GM19467 (cell line): Measurements from ENCODE around the gene CATSPERZ.

Experiments used
- ATAC-seq: cut with Tn5 transposase; IDR thresholded peaks from one replicate; pipeline ENCODE4 v1.9.1; 2021; ENCODE audit warnings: mild to moderate bottlenecking, moderate library complexity; ENCODE audit not compliant: unreplicated experiment

CATSPERZ gene

GRCh38 chr11:64337538-64338249 is 37.5 kb downstream of the CATSPERZ start:
- ATAC-seq, result no peak

DNA sequence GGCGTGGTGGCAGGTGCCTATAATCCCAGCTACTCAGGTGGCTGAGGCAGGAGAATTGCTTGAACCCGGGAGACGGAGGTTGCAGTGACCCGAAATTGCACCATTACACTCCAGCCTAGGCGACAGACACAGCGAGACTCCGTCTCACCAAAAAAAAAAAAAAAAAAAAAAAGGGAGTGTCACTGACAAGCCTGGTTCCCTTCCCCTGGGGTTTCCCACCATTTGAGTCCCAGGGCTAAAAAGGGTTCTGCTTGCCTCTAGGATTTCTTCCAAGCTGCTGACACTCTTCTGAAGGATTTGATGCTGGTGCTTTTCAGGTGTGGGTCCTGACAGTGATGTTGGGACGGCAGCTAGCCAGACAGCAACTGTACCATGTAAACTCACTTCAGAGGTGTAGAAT is 38.6 kb downstream of the CATSPERZ start:
- ATAC-seq, result no peak

DNA sequence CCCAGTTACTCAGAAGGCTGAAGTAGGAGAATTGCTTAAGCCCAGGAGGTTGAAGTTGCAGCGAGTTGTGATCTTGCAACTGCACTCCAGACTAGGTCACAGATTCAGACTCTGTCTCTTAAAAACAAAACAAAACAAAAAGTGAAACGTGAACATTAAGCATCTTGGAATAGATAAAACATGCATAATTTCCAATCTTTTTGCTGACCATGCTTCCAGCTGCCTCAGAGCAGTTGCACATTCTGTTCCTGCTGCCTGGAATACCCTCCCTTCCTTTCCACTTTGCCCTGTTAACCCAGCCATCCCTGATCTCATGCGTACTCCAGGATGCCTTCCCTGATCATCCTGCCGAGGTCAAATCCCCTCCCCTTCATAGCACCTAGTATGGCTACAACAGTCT is 39.1 kb downstream of the CATSPERZ start:
- no peak for ATAC-seq

- peak; percentile 57 for ATAC-seq
Measured at GRCh38 chr11:64339754-64340408, 39.7 kb downstream of the CATSPERZ start, which contains the start of gene CCDC88B. Gene CCDC88B, plus strand, starts transcription at chr11:64340204. Its CDS starts 63 bp downstream, at chr11:64340267.

- no peak for ATAC-seq
Measured at GRCh38 chr11:64340671-64341335, 40.6 kb downstream of the CATSPERZ start.

- no peak for ATAC-seq
Measured at GRCh38 chr11:64341429-64341828, 41.3 kb downstream of the CATSPERZ start.

- no peak for ATAC-seq
Measured at GRCh38 chr11:64341851-64342791, 42.0 kb downstream of the CATSPERZ start.

DNA sequence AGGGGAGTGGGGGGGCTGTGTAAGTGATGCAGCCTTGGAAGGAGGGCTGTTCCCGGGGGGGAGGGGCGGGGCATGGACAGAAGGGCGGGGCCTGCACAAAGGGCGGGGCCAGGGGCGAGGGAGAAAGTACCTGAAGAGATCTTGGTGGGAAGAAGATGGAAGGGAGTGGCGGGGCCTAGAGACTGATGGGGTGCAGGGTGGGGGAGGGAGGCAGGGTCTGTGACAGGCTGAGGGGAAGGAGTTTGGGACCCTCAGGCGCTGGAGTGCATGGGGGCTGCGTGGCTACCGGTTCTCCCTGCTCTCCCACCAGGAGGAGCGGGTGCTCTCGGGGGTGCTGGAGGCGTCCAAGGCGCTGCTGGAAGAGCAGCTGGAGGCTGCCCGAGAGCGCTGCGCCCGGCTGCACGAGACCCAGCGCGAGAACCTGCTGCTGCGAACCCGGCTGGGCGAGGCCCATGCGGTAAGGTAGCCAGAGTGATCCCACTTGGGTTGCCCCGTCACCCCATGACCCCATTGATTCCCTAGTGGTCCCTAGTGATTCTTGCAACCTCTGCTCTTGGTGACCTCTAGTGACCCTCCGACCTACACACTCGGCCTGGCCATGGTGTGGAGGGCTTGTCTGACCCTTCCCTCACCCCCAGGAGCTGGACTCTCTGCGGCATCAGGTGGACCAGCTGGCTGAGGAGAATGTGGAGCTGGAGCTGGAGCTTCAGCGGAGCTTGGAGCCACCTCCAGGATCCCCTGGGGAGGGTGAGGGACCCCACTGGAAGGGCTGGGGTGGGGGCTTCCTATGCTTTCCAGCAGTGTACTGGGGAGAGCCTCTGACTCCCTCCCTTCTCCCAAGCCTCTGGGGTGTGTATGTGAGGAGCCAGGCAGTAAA is 42.9 kb downstream of the CATSPERZ start:
- ATAC-seq, result no peak

DNA sequence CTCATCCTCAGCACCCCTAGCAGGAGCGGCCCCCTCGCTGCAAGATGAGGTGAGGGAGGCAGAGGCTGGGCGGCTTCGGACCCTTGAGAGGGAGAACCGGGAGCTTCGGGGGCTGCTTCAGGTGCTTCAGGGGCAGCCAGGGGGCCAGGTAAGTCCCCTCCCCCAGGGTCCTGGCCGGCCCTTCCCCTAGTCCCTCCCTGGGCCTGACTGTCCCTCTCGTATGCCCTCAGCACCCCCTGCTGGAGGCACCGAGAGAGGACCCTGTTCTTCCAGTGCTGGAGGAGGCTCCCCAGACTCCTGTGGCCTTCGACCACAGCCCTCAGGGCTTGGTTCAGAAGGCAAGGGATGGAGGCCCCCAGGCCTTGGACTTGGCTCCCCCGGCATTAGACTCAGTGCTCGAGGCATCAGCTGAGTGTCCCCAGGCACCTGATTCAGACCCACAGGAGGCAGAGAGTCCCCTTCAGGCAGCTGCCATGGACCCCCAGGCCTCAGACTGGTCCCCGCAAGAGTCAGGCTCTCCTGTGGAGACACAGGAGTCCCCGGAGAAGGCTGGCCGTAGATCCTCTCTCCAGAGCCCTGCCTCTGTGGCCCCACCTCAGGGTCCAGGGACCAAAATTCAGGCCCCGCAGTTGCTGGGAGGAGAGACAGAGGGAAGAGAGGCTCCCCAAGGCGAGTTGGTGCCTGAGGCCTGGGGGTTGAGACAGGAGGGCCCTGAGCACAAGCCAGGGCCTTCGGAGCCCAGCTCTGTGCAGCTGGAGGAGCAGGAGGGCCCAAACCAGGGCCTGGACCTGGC is 43.8 kb downstream of the CATSPERZ start:
- no peak for ATAC-seq

DNA sequence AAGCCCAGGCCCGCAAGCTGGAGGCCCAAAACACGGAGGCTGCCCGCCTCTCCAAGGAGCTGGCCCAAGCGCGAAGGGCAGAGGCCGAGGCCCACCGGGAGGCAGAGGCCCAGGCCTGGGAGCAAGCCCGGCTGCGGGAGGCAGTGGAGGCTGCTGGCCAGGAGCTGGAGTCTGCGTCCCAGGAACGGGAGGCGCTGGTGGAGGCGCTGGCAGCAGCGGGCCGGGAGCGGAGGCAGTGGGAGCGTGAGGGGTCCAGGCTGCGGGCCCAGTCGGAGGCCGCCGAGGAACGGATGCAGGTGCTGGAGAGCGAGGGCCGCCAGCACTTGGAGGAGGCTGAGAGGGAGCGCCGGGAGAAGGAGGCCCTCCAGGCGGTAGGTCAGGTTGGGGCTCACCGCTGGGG is 44.6 kb downstream of the CATSPERZ start:
- no peak for ATAC-seq

DNA sequence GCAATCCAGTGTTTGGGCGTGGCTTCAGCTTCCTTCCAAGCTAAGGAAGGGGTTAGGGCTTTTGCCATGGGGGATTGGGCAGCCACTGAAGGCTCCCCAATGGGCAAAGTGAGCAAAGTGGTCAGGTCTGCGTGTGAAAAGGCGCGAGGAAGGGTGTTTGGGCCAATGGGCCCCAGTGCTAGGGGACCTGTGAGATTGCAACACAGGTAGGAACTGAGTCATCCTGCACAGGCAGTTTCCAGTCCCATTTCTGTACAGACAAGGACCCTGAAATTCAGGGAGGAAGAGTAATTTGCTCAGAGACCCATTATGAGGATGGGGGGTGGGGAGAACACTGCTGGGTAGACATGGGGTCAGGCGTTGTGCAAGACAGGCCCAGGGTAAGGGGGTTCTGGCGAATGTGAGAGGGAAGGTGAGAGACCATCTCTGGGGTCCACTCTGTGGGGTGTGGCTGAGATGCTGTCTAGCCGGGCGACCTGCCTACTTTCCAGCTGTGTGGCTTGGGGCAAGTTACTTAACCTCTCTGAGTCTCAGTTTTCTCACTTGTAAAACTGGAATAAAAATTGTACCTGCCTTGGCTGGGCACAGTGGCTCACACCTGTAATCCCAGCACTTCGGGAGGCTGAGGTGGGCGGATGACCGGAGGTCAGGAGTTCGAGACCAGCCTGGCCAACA is 47.2 kb downstream of the CATSPERZ start:
- ATAC-seq, result no peak

GRCh38 chr11:64348383-64349024 is 48.3 kb downstream of the CATSPERZ start:
- no peak for ATAC-seq

- no peak for ATAC-seq
Measured at GRCh38 chr11:64349025-64349387, 48.8 kb downstream of the CATSPERZ start.

GRCh38 chr11:64349404-64349803 is 49.2 kb downstream of the CATSPERZ start:
- no peak for ATAC-seq

DNA sequence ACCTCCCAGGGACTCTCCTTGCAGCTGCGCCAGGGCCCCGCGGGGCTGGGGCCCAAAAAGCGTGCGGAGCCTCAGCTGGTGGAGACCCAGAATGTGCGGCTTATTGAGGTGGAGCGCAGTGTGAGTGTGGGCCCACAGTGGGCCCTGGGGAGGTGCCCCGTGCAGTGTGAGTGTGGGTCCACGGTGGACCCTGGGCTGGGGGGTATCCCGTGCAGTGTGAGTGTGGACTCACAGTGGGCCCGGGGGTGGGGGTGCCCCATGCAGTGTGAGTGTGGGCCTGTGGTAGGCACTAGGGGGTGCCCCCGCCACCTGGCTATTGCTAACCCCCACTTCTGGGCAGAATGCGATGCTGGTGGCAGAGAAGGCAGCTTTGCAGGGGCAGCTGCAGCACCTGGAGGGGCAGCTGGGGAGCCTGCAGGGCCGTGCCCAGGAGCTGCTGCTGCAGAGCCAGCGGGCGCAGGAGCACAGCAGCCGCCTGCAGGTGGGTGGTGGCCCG is 51.0 kb downstream of the CATSPERZ start:
- ATAC-seq, result no peak

- no peak for ATAC-seq
Measured at GRCh38 chr11:64352099-64352994, 52.2 kb downstream of the CATSPERZ start.
